MM.1S (cell line): Measurements from ENCODE around the gene SFRP5.

Source experiments
- DNase-seq: peaks from one replicate; pipeline ENCODE4 v3.0.0-alpha.2; 2015
- H2AFZ ChIP-seq: fragments of 300-600 bp; sonication (generic); 2 replicates; pipeline ENCODE4 v1.6.0; 2016; ENCODE audit warnings: antibody characterized with exemption, low read length
- H3F3A ChIP-seq: fragments of 300-600 bp; sonication (generic); 2 replicates; pipeline ENCODE4 v1.6.1; 2016; ENCODE audit warnings: mild to moderate bottlenecking, antibody characterized with exemption, low read length, moderate library complexity, mixed read lengths; ENCODE audit not compliant: insufficient read depth
- H3K27ac ChIP-seq: fragments of 300-600 bp; sonication (generic); 2 replicates; pipeline ENCODE4 v1.5.1; 2016; ENCODE audit warnings: mild to moderate bottlenecking, low read length
- H3K27me3 ChIP-seq: fragments of 300-600 bp; sonication (generic); replicated peaks from 2 replicates; pipeline ENCODE4 v1.6.0; 2016; ENCODE audit warnings: low read length; ENCODE audit not compliant: insufficient read depth
- H3K36me3 ChIP-seq: fragments of 300-600 bp; sonication (generic); replicated peaks from 2 replicates; pipeline ENCODE4 v1.6.1; 2016; ENCODE audit warnings: mild to moderate bottlenecking, low read length, mixed read lengths; ENCODE audit not compliant: insufficient read depth
- H3K4me1 ChIP-seq: fragments of 300-600 bp; sonication (generic); 2 replicates; pipeline ENCODE4 v1.6.1; 2016; ENCODE audit warnings: low read length, mixed read lengths
- H3K4me2 ChIP-seq: fragments of 300-600 bp; sonication (generic); 2 replicates; pipeline ENCODE4 v1.6.0; 2016; ENCODE audit warnings: low read depth, low read length
- H3K4me3 ChIP-seq: fragments of 300-600 bp; sonication (generic); 2 replicates; pipeline ENCODE4 v1.5.1; 2016; ENCODE audit warnings: low read length, mixed read lengths
- H3K79me2 ChIP-seq: fragments of 300-600 bp; sonication (generic); 2 replicates; pipeline ENCODE4 v1.6.1; 2016; ENCODE audit warnings: mixed run types, low read length, mixed read lengths
- H3K9ac ChIP-seq: fragments of 300-600 bp; sonication (generic); 2 replicates; pipeline ENCODE4 v1.6.1; 2016; ENCODE audit warnings: low read length, mixed read lengths
- H3K9me2 ChIP-seq: fragments of 300-600 bp; sonication (generic); replicated peaks from 2 replicates; pipeline ENCODE4 v1.6.1; 2016; ENCODE audit warnings: mild to moderate bottlenecking, low read length, mixed read lengths; ENCODE audit not compliant: insufficient read depth
- H3K9me3 ChIP-seq: fragments of 300-600 bp; sonication (generic); replicated peaks from 2 replicates; pipeline ENCODE4 v1.6.1; 2016; ENCODE audit warnings: mild to moderate bottlenecking, low read length, mixed read lengths; ENCODE audit not compliant: insufficient read depth
- H4K20me1 ChIP-seq: fragments of 300-600 bp; sonication (generic); 2 replicates; pipeline ENCODE4 v1.6.1; 2016; ENCODE audit warnings: mild to moderate bottlenecking, low read length, moderate library complexity, mixed read lengths; ENCODE audit not compliant: insufficient read depth
- CTCF ChIP-seq: fragments of 300-600 bp; sonication (generic); IDR thresholded peaks from 2 replicates; pipeline ENCODE4 v1.5.1; 2016; ENCODE audit warnings: antibody characterized with exemption, low read length, mixed read lengths
- EZH2 ChIP-seq: fragments of 300-600 bp; sonication (generic); optimal IDR thresholded peaks from 2 replicates; pipeline ENCODE3; 2017; ENCODE audit warnings: low read depth, mild to moderate bottlenecking, antibody characterized with exemption, low read length, mixed read lengths
- EZH2phosphoT487 ChIP-seq: fragments of 300-600 bp; sonication (generic); IDR thresholded peaks from 2 replicates; pipeline ENCODE4 v1.6.1; 2018; ENCODE audit warnings: antibody characterized with exemption, low read length

Gene SFRP5

GRCh38 chr10:97777143-97777542 is 5.3 kb upstream of the SFRP5 start:
- no peaks in the 10 kb centered on the region for H3K4me1 ChIP-seq
- no peak overlapping the region for H3K4me3 ChIP-seq
- peaks cover 46% of the 10 kb centered on the region for H3K27me3 ChIP-seq
- H3K9me3 ChIP-seq: no peaks in the 10 kb centered on the region
- no peaks in the 10 kb centered on the region for H3K36me3 ChIP-seq
- no peak overlapping the region for H3K9ac ChIP-seq
- no peak for DNase-seq
- TF ChIP-seq CTCF (no peak), EZH2phosphoT487 (no peak), EZH2 (no peak)
- H3K4me2 ChIP-seq: no peak overlapping the region
- no peaks in the 10 kb centered on the region for H3K9me2 ChIP-seq
- H3K79me2 ChIP-seq: no peaks in the 10 kb centered on the region
- H3F3A ChIP-seq: no peaks in the 10 kb centered on the region
- no peak overlapping the region for H2AFZ ChIP-seq
- no peaks in the 10 kb centered on the region for H4K20me1 ChIP-seq
- no peak overlapping the region for H3K27ac ChIP-seq

DNA sequence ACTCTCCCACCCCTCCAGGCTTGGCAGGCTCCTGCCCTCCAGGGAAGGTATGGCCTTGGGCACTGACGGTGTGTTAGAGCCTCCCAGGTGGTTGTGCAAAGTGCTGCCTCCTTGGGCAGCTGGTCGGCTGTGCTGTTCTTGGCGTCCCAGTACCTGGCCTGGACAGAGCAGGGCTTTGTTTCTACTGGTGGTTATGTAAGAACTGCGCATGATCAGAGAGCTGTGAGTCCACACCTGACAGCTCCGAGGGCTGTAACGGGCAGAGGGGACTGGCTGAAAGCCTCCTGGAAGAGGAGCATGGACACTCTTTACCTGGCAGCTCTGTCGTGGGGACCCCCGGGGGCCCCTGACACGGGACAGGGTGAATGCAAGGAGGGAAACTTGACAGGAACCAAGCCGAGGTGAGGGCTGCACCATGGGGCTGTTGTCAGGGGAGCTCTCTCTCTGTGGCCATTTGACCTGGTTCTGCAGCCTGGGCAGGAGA is 3.1 kb upstream of the SFRP5 start:
- H3K36me3 ChIP-seq: no peaks in the 10 kb centered on the region
- H3K4me2 ChIP-seq: no peak overlapping the region
- H3K27me3 ChIP-seq: peaks cover 39% of the 10 kb centered on the region
- no peaks in the 10 kb centered on the region for H3K9me3 ChIP-seq
- TF ChIP-seq CTCF (no peak), EZH2phosphoT487 (no peak), EZH2 (no peak)
- H3K4me1 ChIP-seq: no peaks in the 10 kb centered on the region
- H4K20me1 ChIP-seq: no peaks in the 10 kb centered on the region
- no peaks in the 10 kb centered on the region for H3F3A ChIP-seq
- no peaks in the 10 kb centered on the region for H3K79me2 ChIP-seq
- no peak overlapping the region for H3K27ac ChIP-seq
- H3K9ac ChIP-seq: no peak overlapping the region
- DNase-seq: no peak
- no peak overlapping the region for H3K4me3 ChIP-seq
- H3K9me2 ChIP-seq: no peaks in the 10 kb centered on the region
- H2AFZ ChIP-seq: no peak overlapping the region

- H3K4me2 ChIP-seq: no peak overlapping the region
- no peaks in the 10 kb centered on the region for H3K9me2 ChIP-seq
- H3K27ac ChIP-seq: no peak overlapping the region
- H3K79me2 ChIP-seq: no peaks in the 10 kb centered on the region
- H3K4me3 ChIP-seq: no peak overlapping the region
- DNase-seq: no peak
- no peaks in the 10 kb centered on the region for H3F3A ChIP-seq
- no peak overlapping the region for H3K9ac ChIP-seq
- no peaks in the 10 kb centered on the region for H4K20me1 ChIP-seq
- TF ChIP-seq EZH2phosphoT487 (no peak), EZH2 (no peak), CTCF (no peak)
- no peaks in the 10 kb centered on the region for H3K4me1 ChIP-seq
- peaks cover 39% of the 10 kb centered on the region for H3K27me3 ChIP-seq
- H2AFZ ChIP-seq: no peak overlapping the region
- no peaks in the 10 kb centered on the region for H3K36me3 ChIP-seq
- no peaks in the 10 kb centered on the region for H3K9me3 ChIP-seq
Observed at GRCh38 chr10:97773096-97773495, 1.3 kb upstream of the SFRP5 start.
